OCI-LY3 (cell line): ENCODE results near the gene OPCML.

Source experiments
- EZH2phosphoT487 ChIP-seq: fragments of 200-600 bp; shearing (Covaris generic); IDR thresholded peaks from 2 replicates; pipeline ENCODE4 v1.6.1; 2018; ENCODE audit warnings: antibody characterized with exemption, mixed run types, low read depth
- TF ChIP-seq, protein P1 (sequence below): fragments of 200-600, 300-600 bp; sonication (generic); IDR thresholded peaks from 2 replicates; pipeline ENCODE4 v1.5.1; 2014; ENCODE audit warnings: antibody characterized with exemption, low read length, low read depth

DNA sequence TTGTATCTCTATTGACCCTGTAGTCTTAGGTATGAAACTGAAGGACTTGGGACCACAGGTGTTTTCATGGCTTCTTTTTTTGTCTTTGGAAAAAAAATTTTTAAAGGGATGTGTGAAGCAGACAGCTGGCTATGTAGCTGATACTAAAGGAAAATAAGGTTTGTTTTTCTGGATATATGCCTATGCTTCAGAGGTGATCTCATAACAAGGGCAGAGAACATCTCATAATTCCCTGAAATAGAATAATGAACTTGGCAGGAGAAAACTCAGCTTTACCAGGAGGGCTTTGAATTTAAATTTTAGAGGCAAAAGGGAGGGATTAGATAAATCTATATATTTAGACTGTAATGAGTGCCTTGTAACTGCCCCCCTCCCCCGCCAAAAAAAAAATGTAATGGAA lies 714.9 kb downstream of the OPCML start:
- TF ChIP-seq, protein P1, sequence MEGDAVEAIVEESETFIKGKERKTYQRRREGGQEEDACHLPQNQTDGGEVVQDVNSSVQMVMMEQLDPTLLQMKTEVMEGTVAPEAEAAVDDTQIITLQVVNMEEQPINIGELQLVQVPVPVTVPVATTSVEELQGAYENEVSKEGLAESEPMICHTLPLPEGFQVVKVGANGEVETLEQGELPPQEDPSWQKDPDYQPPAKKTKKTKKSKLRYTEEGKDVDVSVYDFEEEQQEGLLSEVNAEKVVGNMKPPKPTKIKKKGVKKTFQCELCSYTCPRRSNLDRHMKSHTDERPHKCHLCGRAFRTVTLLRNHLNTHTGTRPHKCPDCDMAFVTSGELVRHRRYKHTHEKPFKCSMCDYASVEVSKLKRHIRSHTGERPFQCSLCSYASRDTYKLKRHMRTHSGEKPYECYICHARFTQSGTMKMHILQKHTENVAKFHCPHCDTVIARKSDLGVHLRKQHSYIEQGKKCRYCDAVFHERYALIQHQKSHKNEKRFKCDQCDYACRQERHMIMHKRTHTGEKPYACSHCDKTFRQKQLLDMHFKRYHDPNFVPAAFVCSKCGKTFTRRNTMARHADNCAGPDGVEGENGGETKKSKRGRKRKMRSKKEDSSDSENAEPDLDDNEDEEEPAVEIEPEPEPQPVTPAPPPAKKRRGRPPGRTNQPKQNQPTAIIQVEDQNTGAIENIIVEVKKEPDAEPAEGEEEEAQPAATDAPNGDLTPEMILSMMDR, result no peak
- no peak for TF ChIP-seq EZH2phosphoT487
